HepG2 (cell line): ENCODE results near the gene KANSL3. TPM values are rescaled to one million over a fixed set of nuclear protein-coding genes. Genes with fewer than 3 reads are reported as not detected.

ENCODE experiments used
- ADNP ChIP-seq: sonication (generic); formaldehyde crosslinking; IDR thresholded peaks from 2 replicates; pipeline ENCODE4 v1.4.0; 2020; ENCODE audit warnings: missing genetic modification reagents
- ELF3 ChIP-seq: IDR thresholded peaks from 2 replicates; pipeline ENCODE4 v1.6.1; 2016; ENCODE audit warnings: missing genetic modification reagents, missing compliant biosample characterization
- HOMEZ ChIP-seq: IDR thresholded peaks from 2 replicates; pipeline ENCODE4 v1.6.1; 2016; ENCODE audit warnings: low read depth
- KLF13 ChIP-seq: sonication (generic); formaldehyde crosslinking; IDR thresholded peaks from 2 replicates; pipeline ENCODE4 v1.4.0; 2020; ENCODE audit warnings: mild to moderate bottlenecking, missing genetic modification reagents
- MAFG ChIP-seq: sonication (generic); formaldehyde crosslinking; IDR thresholded peaks from 2 replicates; pipeline ENCODE4 v1.5.1; 2020; ENCODE audit warnings: mild to moderate bottlenecking, missing genetic modification reagents
- MBNL3 ChIP-seq: fragments of 250-450 bp; sonication (Bioruptor Pico); conservative IDR thresholded peaks from 2 replicates; pipeline ENCODE4 v1.8.0; 2022; ENCODE audit warnings: mild to moderate bottlenecking, inconsistent platforms
- MED8 ChIP-seq: sonication (generic); formaldehyde crosslinking; IDR thresholded peaks from 2 replicates; pipeline ENCODE4 v1.8.1; 2023; ENCODE audit warnings: mild to moderate bottlenecking, missing genetic modification reagents; ENCODE audit not compliant: insufficient replicate concordance
- MLLT10 ChIP-seq: sonication (generic); formaldehyde crosslinking; IDR thresholded peaks from 2 replicates; pipeline ENCODE4 v1.4.0; 2020; ENCODE audit warnings: missing genetic modification reagents
- NAIF1 ChIP-seq: sonication (generic); formaldehyde crosslinking; IDR thresholded peaks from 2 replicates; pipeline ENCODE4 v1.5.0; 2020; ENCODE audit warnings: mild to moderate bottlenecking, missing genetic modification reagents, borderline replicate concordance
- NCOR1 ChIP-seq: fragments of 200-600 bp; sonication (generic); IDR thresholded peaks from 2 replicates; pipeline ENCODE4 v1.7.0; 2017; ENCODE audit warnings: antibody characterized with exemption, low read length, borderline replicate concordance
- ONECUT2 ChIP-seq: sonication (generic); formaldehyde crosslinking; IDR thresholded peaks from 2 replicates; pipeline ENCODE4 v1.4.0; 2020; ENCODE audit warnings: missing genetic modification reagents
- PHB2 ChIP-seq: fragments of 450-650 bp; IDR thresholded peaks from 2 replicates; pipeline ENCODE4 v1.6.1; 2018; ENCODE audit not compliant: partially characterized antibody
- RBM22 ChIP-seq: fragments of 200-400 bp; formaldehyde crosslinking; optimal IDR thresholded peaks from 2 replicates; pipeline ENCODE3; 2017; ENCODE audit warnings: mild to moderate bottlenecking, low read length, moderate library complexity
- TRAFD1 ChIP-seq: sonication (generic); formaldehyde crosslinking; IDR thresholded peaks from 2 replicates; pipeline ENCODE4 v1.5.1; 2020; ENCODE audit warnings: missing genetic modification reagents, mild to moderate bottlenecking, borderline replicate concordance
- YY1 ChIP-seq: IDR thresholded peaks from 2 replicates; pipeline ENCODE4 v1.6.1; 2011; ENCODE audit warnings: low read length, low read depth, moderate library complexity, mild to moderate bottlenecking; ENCODE audit not compliant: insufficient read depth, insufficient replicate concordance
- ZBTB2 ChIP-seq: sonication (generic); formaldehyde crosslinking; IDR thresholded peaks from 2 replicates; pipeline ENCODE4 v1.8.0; 2022; ENCODE audit warnings: low read depth, missing genetic modification reagents
- ZBTB26 ChIP-seq: IDR thresholded peaks from 2 replicates; pipeline ENCODE4 v1.6.1; 2016; ENCODE audit warnings: missing compliant biosample characterization, missing genetic modification reagents, borderline replicate concordance
- ZBTB3 ChIP-seq: sonication (generic); formaldehyde crosslinking; IDR thresholded peaks from 2 replicates; pipeline ENCODE4 v1.4.0; 2020; ENCODE audit warnings: low read depth, mild to moderate bottlenecking, moderate library complexity, missing genetic modification reagents, borderline replicate concordance
- ZFP36L2 ChIP-seq: sonication (generic); formaldehyde crosslinking; IDR thresholded peaks from 2 replicates; pipeline ENCODE4 v1.4.0; 2020; ENCODE audit warnings: missing genetic modification reagents
- ZFP62 ChIP-seq: sonication (generic); formaldehyde crosslinking; IDR thresholded peaks from 2 replicates; pipeline ENCODE4 v1.4.0; 2020; ENCODE audit warnings: missing genetic modification reagents
- ZNF510 ChIP-seq: sonication (generic); formaldehyde crosslinking; IDR thresholded peaks from 2 replicates; pipeline ENCODE4 v1.4.0; 2020; ENCODE audit warnings: low read depth, mild to moderate bottlenecking, missing genetic modification reagents
- ZNF569 ChIP-seq: sonication (generic); formaldehyde crosslinking; IDR thresholded peaks from 2 replicates; pipeline ENCODE4 v1.5.0; 2020; ENCODE audit warnings: mild to moderate bottlenecking, missing genetic modification reagents, moderate library complexity, borderline replicate concordance
- ZNF780A ChIP-seq: sonication (generic); formaldehyde crosslinking; IDR thresholded peaks from 2 replicates; pipeline ENCODE4 v1.8.0; 2022; ENCODE audit warnings: mild to moderate bottlenecking, missing genetic modification reagents, moderate library complexity
- polyA plus RNA-seq, 8 experiments: library from polyadenylated mRNA; depleted of rRNA in 3 of 8; stranded (reverse) in 7 of 8; unstranded in 1 of 8; fragments of >200 nt; fragmentation: Illumina TruSeq in 4 of 8; extraction: Trizol in 4 of 8; gene quantifications; 2 replicates each; pipeline versions ENCODE4 v1.2.1 to v1.2.3, GENCODE V29; 2011 to 2016; ENCODE audit warnings: low read depth in 4 of 8, missing spikeins in 1 of 8, mixed read lengths in 1 of 8; ENCODE audit not compliant: insufficient read depth in 1 of 8
- total RNA-seq, 5 experiments: library from RNA; depleted of rRNA; stranded (reverse); fragments of >200 nt; fragmentation: Illumina TruSeq; extraction: Trizol; gene quantifications; 2 replicates each; pipeline ENCODE4 v1.2.3, GENCODE V29; 2016; ENCODE audit warnings: low read depth in 1 of 5

Gene KANSL3
- total and polyA plus RNA-seq, 2 of the 13 experiments (the other 11 are each of a cell fraction or from before 2014, with no cell fraction given) = 20.8 to 37.3 TPM

GRCh38 chr2:96549967-96550786 lies 87.9 kb downstream of the KANSL3 start (continued):
- peak; percentile 71; the same call in 1 of the 2 replicates for TF ChIP-seq HOMEZ
- peak; percentile 81; the same call in 1 of the 2 replicates for TF ChIP-seq ZFP36L2 (CRISPR knock-in tag)
- 0 out of 2 replicates have a peak, but pooled peaks have one; percentile 18 for TF ChIP-seq NCOR1
- TF ChIP-seq MAFG = no peak
- no peak for TF ChIP-seq MLLT10 (CRISPR knock-in tag)
- peak; percentile 86 for TF ChIP-seq MED8 (CRISPR knock-in tag)
- TF ChIP-seq ZFP62 (CRISPR knock-in tag) = no peak
- no peak for TF ChIP-seq MBNL3 (CRISPR knock-in tag)
- 0 out of 2 replicates have a peak, but pooled peaks have one; percentile 31 for TF ChIP-seq ONECUT2 (CRISPR knock-in tag)
- no peak for TF ChIP-seq PHB2
- TF ChIP-seq YY1 = peak; percentile 82
- 0 out of 2 replicates have a peak, but pooled peaks have one; percentile 43 for TF ChIP-seq ZBTB3
- no peak for TF ChIP-seq ZNF510 (CRISPR knock-in tag)
- no peak for TF ChIP-seq RBM22
- no peak for TF ChIP-seq TRAFD1 (CRISPR knock-in tag)
- peak; percentile 82 for TF ChIP-seq ELF3
- TF ChIP-seq ZNF569 (CRISPR knock-in tag) = peak; percentile 98; the same call in 1 of the 2 replicates
- TF ChIP-seq NAIF1 = peak; percentile 68; the same call in 1 of the 2 replicates
- peak; percentile 88 for TF ChIP-seq ADNP (CRISPR knock-in tag)
- TF ChIP-seq KLF13 (CRISPR knock-in tag) = no peak; the same call in 1 of the 2 replicates
- peak; percentile 75 for TF ChIP-seq ZNF780A
- TF ChIP-seq ZBTB2 (CRISPR knock-in tag) = peak; percentile 88
- TF ChIP-seq ZBTB26 (CRISPR knock-in tag) = peak; percentile 68; the same call in 1 of the 2 replicates
